Measurements from ENCODE around the gene PPM1J. TPM values are rescaled to one million over a fixed set of nuclear protein-coding genes. Genes with fewer than 3 reads are reported as not detected.

PPM1J gene
- total RNA-seq, 1 donor from 2014 or later, result 0.69 TPM

DNA sequence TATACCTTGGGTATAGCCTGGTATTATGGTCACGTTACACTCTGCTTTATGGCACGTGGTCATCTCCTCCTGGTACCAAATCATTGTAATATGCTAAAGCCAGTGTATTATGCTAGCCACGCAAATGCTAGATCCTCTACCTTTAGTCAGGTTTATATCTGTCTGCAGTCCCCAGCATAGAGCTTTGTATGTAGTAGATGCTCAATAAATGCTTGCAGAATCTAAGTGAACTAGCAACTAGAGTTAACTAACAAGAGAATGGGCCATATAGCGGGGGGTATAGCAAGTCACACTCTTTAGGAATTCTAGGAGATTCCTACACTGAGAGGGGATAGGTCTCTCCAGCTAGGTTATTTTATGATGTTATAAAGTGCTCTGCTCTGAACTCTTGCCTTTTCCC is 37.6 kb downstream of the PPM1J start:
- Mint-ChIP-seq H3K27me3 (ENCODE audit: unreplicated experiment) (peaks cover 8% of the 10 kb centered on the region), H3K27ac (ENCODE audit: unreplicated experiment) (no peak overlapping the region), H3K9me3 (ENCODE audit: unreplicated experiment) (peaks cover 1% of the 10 kb centered on the region), H3K4me1 (ENCODE audit: low read depth, unreplicated experiment) (no peaks in the 10 kb centered on the region), H3K4me3 (ENCODE audit: unreplicated experiment) (no peak overlapping the region), H3K36me3 (ENCODE audit: unreplicated experiment) (no peaks in the 10 kb centered on the region)
- no peak for DNase-seq
- TF ChIP-seq, protein P1, sequence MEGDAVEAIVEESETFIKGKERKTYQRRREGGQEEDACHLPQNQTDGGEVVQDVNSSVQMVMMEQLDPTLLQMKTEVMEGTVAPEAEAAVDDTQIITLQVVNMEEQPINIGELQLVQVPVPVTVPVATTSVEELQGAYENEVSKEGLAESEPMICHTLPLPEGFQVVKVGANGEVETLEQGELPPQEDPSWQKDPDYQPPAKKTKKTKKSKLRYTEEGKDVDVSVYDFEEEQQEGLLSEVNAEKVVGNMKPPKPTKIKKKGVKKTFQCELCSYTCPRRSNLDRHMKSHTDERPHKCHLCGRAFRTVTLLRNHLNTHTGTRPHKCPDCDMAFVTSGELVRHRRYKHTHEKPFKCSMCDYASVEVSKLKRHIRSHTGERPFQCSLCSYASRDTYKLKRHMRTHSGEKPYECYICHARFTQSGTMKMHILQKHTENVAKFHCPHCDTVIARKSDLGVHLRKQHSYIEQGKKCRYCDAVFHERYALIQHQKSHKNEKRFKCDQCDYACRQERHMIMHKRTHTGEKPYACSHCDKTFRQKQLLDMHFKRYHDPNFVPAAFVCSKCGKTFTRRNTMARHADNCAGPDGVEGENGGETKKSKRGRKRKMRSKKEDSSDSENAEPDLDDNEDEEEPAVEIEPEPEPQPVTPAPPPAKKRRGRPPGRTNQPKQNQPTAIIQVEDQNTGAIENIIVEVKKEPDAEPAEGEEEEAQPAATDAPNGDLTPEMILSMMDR (IDR thresholded peaks at IDR 0.05; ENCODE audit: partially characterized antibody, unreplicated experiment), result no peak

DNA sequence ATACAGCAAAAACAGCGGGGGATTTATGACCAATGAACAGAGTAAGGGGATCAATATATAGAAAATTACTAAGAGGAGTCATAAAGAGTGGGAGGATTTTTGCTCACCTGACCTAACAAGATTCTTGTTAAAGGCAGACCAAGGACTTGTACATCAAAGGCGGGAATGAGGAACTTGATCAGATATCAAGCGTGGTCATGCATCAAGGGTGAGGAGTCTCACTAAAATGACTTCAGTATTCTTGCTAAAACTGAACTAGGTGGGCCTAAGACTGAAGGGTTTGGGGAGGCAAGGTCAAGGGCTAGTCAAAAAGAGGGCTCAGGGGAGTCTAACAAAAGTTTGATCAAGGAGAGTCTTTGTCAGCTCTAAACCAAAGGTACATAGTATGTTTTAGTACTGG is 38.6 kb downstream of the PPM1J start:
- TF ChIP-seq, protein P1 (IDR thresholded peaks at IDR 0.05; ENCODE audit: partially characterized antibody, unreplicated experiment), result no peak
- Mint-ChIP-seq H3K9me3 (ENCODE audit: unreplicated experiment) (peaks cover 1% of the 10 kb centered on the region), H3K4me3 (ENCODE audit: unreplicated experiment) (no peak overlapping the region), H3K27ac (ENCODE audit: unreplicated experiment) (no peak overlapping the region), H3K36me3 (ENCODE audit: unreplicated experiment) (no peaks in the 10 kb centered on the region), H3K27me3 (ENCODE audit: unreplicated experiment) (peaks cover 8% of the 10 kb centered on the region), H3K4me1 (ENCODE audit: low read depth, unreplicated experiment) (no peaks in the 10 kb centered on the region)
- DNase-seq, result no peak

DNA sequence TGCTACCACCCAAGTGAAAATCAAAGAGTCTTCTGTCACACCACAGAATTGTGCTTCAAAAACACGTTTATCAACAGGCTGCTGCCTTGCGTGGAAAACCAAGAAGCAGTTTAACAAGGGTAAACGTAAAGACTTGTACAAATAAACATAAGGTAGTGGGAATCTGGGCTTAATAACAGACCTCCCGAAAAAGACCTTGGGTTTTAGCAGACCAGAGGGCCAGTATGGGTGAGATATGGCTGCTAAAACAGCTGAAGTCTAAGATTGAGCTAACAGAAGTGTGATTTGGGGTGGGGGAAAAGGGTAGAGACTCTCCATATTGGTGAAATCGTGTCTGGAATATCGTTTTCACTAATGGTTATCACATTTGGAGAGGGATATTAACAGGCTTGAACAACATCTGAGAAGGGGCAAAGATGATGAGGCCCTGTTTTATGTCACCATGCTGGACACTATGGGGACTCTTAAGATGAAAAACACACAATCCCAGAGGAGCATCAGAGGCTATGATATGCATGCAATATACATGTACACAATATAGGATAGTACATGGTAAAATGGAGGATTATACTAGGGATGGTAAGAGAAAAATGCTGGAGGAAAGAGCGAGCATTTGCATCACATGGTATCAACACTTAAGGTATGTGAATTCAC is 39.3 kb downstream of the PPM1J start:
- Mint-ChIP-seq H3K4me1 (ENCODE audit: low read depth, unreplicated experiment) (no peaks in the 10 kb centered on the region), H3K4me3 (ENCODE audit: unreplicated experiment) (peak overlapping the region; percentile 77), H3K27ac (ENCODE audit: unreplicated experiment) (no peak overlapping the region), H3K9me3 (ENCODE audit: unreplicated experiment) (peaks cover 1% of the 10 kb centered on the region), H3K27me3 (ENCODE audit: unreplicated experiment) (peaks cover 8% of the 10 kb centered on the region), H3K36me3 (ENCODE audit: unreplicated experiment) (no peaks in the 10 kb centered on the region)
- TF ChIP-seq, protein P1 (IDR thresholded peaks at IDR 0.05; ENCODE audit: partially characterized antibody, unreplicated experiment), result no peak
- DNase-seq, result no peak

DNA sequence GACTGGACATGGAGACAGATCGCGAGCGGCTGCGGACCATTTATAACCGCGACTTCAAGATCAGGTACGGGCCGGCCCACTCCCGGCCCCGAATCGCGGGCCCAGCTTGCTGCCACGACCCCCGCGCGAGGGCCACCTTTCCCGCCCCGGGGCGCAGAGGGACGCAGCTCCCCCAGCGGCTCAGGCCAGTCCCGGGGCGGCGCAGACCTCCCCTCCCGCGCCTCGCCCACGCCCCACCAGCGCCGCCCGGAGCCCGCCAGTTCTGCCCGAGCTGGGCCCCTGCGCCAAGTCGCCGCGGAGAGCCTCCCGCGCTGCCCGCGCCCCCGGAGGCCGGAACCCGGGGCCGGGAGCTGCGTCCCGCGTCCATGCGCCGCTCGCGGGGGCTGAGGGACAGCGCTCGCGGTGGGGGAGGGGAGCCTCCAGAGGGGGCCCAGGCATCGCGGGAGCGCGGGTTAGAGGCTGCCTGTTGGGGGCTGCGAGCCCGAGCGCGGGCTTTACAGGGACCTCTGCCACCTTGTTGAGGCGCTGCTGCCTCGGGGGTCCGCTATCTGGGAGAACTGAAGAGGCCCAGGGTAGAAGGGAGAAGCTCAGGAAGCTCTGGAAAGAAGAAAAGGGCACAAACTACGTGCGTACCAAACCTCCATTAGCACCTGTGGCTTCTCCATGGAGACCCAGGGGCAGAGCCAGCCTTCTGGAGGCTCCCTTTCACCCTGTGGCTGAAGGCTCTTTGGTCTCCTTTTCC is 40.0 kb downstream of the PPM1J start:
- H3K27ac Mint-ChIP-seq (ENCODE audit: unreplicated experiment), result no peak overlapping the region
- no peaks in the 10 kb centered on the region for H3K4me1 Mint-ChIP-seq (ENCODE audit: low read depth, unreplicated experiment)
- peaks cover 8% of the 10 kb centered on the region for H3K27me3 Mint-ChIP-seq (ENCODE audit: unreplicated experiment)
- DNase-seq, result peak; percentile 60
- TF ChIP-seq, protein P1 (IDR thresholded peaks at IDR 0.05; ENCODE audit: partially characterized antibody, unreplicated experiment), result no peak
- H3K36me3 Mint-ChIP-seq (ENCODE audit: unreplicated experiment), result no peaks in the 10 kb centered on the region
- H3K9me3 Mint-ChIP-seq (ENCODE audit: unreplicated experiment), result peaks cover 1% of the 10 kb centered on the region
- H3K4me3 Mint-ChIP-seq (ENCODE audit: unreplicated experiment), result peak overlapping the region; percentile 92

DNA sequence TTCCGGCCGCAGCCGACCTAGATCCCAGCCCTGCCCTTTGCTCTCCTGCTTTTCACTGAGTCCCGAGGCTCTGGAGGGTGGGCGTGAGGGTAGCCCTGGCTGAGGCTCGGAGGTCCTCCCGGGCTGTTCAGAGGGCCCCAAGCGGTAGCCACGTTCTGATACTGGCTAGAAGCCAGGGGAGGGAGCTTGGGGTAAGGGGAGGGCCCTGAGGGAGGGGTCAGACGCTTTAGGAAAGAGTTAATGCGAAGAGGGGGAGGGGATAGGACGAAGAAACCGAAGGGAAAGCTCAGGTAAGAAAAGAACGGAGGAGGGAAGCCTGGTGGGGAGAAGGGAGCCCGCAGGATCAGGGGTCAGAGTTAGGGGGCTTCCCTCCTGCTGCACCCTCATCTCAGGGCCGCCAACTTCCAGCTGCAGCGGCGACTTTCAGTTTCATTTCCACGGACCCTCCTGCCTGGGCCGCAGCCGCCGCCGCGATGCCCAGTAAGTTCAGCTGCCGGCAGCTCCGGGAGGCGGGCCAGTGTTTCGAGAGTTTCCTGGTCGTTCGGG is 40.6 kb downstream of the PPM1J start, which contains the start of gene MOV10:
MOV10 (plus strand) TSS at position 220 of the 546 bp plus-strand sequence; CDS start at position 474, 254 bp downstream.
- Mint-ChIP-seq H3K4me1 (ENCODE audit: low read depth, unreplicated experiment) (no peaks in the 10 kb centered on the region), H3K27me3 (ENCODE audit: unreplicated experiment) (peaks cover 8% of the 10 kb centered on the region), H3K36me3 (ENCODE audit: unreplicated experiment) (no peaks in the 10 kb centered on the region), H3K9me3 (ENCODE audit: unreplicated experiment) (peaks cover 1% of the 10 kb centered on the region), H3K4me3 (ENCODE audit: unreplicated experiment) (peak within 1 kb of the TSS; percentile 92), H3K27ac (ENCODE audit: unreplicated experiment) (no peak within 1 kb of the TSS)
- DNase-seq, result peak; percentile 55
- TF ChIP-seq, protein P1 (IDR thresholded peaks at IDR 0.05; ENCODE audit: partially characterized antibody, unreplicated experiment), result no peak
